Measurements from ENCODE around the gene LACRT. TPM values are rescaled to one million over a fixed set of nuclear protein-coding genes. Genes with fewer than 3 reads are reported as not detected.

LACRT gene
- total RNA-seq, 1 experiment from 2014 or later, result not detected

GRCh38 chr12:54611715-54612149 lies 23.0 kb downstream of the LACRT start (continued):
- no peak for TF ChIP-seq HMGA2 (CRISPR knock-in tag; IDR thresholded peaks at IDR 0.05)
- no peak for TF ChIP-seq CREB1 (CRISPR knock-in tag; IDR thresholded peaks at IDR 0.05)
- TF ChIP-seq PRDM15 (CRISPR knock-in tag; IDR thresholded peaks at IDR 0.05), result no peak
- no peak for TF ChIP-seq IRF2 (CRISPR knock-in tag; IDR thresholded peaks at IDR 0.05; ENCODE audit: borderline replicate concordance, low read depth)

GRCh38 chr12:54608769-54609168 lies 25.9 kb downstream of the LACRT start:
- peaks cover 77% of the 10 kb centered on the region for H3K27me3 Mint-ChIP-seq (ENCODE audit: low read depth)
- H3K4me1 Mint-ChIP-seq, result 0 out of 2 replicates have a peak, but pooled peaks cover 4% of the 10 kb centered on the region
- H3K27ac Mint-ChIP-seq, result no peak overlapping the region
- DNase-seq (ENCODE audit: low spot score), result no peak
- CTCF ChIA-PET, result interaction anchor here (0.9 to 2.3 kb wide), 4 partner anchors 12 to 82 kb away, joined by 3 to 10 read pairs (median 4); no protein-coding TSS in a partner anchor
- H3K9me3 Mint-ChIP-seq, result no peaks in the 10 kb centered on the region
- H3K4me3 Mint-ChIP-seq, result no peak overlapping the region
- H3K36me3 Mint-ChIP-seq, result no peaks in the 10 kb centered on the region
- POLR2A ChIA-PET, result no interaction called here
- no peak for ATAC-seq
- TF ChIP-seq GTF2I (CRISPR knock-in tag; conservative IDR thresholded peaks at IDR 0.05), result no peak
- no peak for TF ChIP-seq MXD4 (CRISPR knock-in tag; IDR thresholded peaks at IDR 0.05; ENCODE audit: borderline replicate concordance)
- no peak for TF ChIP-seq ZNF232 (CRISPR knock-in tag; IDR thresholded peaks at IDR 0.05)
- no peak for TF ChIP-seq TCF7 (CRISPR knock-in tag; IDR thresholded peaks at IDR 0.05; ENCODE audit: low read depth)
- TF ChIP-seq ESRRA (CRISPR knock-in tag; IDR thresholded peaks at IDR 0.05; ENCODE audit: borderline replicate concordance), result no peak
- no peak for TF ChIP-seq IRF2 (CRISPR knock-in tag; IDR thresholded peaks at IDR 0.05; ENCODE audit: borderline replicate concordance, low read depth)
- no peak for TF ChIP-seq MLX (CRISPR knock-in tag; IDR thresholded peaks at IDR 0.05)
- no peak for TF ChIP-seq ARID4B (CRISPR knock-in tag; IDR thresholded peaks at IDR 0.05; ENCODE audit: borderline replicate concordance)
- TF ChIP-seq ZNF138 (CRISPR knock-in tag; conservative IDR thresholded peaks at IDR 0.05), result no peak
- TF ChIP-seq ZNF512 (CRISPR knock-in tag; IDR thresholded peaks at IDR 0.05; ENCODE audit: borderline replicate concordance), result no peak
- no peak for TF ChIP-seq AR (CRISPR knock-in tag; IDR thresholded peaks at IDR 0.05)
- no peak for TF ChIP-seq PREB (CRISPR knock-in tag; IDR thresholded peaks at IDR 0.05; ENCODE audit: borderline replicate concordance)
- TF ChIP-seq ZNF219 (CRISPR knock-in tag; IDR thresholded peaks at IDR 0.05; ENCODE audit: borderline replicate concordance), result no peak
- TF ChIP-seq ZNF121 (CRISPR knock-in tag; IDR thresholded peaks at IDR 0.05), result no peak
- TF ChIP-seq IRF1 (CRISPR knock-in tag; IDR thresholded peaks at IDR 0.05), result no peak
- no peak for TF ChIP-seq SMAD3 (CRISPR knock-in tag; IDR thresholded peaks at IDR 0.05; ENCODE audit: borderline replicate concordance)
- no peak for TF ChIP-seq CDX4 (CRISPR knock-in tag; IDR thresholded peaks at IDR 0.05; ENCODE audit: borderline replicate concordance)

All from WTC11 (cell line).